HEK293T (cell line): ENCODE results near the gene IL1R2.
A peak's percentile ranks its signal among the peaks of the same experiment; 100 is the strongest.

Experiments used
- CTCF ChIA-PET: fragments of 350-600 bp; formaldehyde crosslinking; extraction: SDS; loops from one replicate; lab custom pipeline; 2021; ENCODE audit warnings: antibody characterized with exemption, inconsistent platforms; lab: Yijun Ruan, JAX
- POLR2A ChIA-PET: fragments of 350-600 bp; formaldehyde crosslinking; extraction: SDS; loops from one replicate; lab custom pipeline; 2020; ENCODE audit warnings: antibody characterized with exemption, inconsistent platforms; lab: Yijun Ruan, JAX
- DNase-seq: peaks from one replicate; pipeline ENCODE4 v3.0.0; 2012; ENCODE audit warnings: mixed read lengths; ENCODE audit errors: extremely low spot score
- ARNT ChIP-seq: fragments of 450-650 bp; IDR thresholded peaks from 2 replicates; pipeline ENCODE4 v1.6.1; 2017; ENCODE audit warnings: mild to moderate bottlenecking
- BHLHE40 ChIP-seq: fragments of 450-650 bp; IDR thresholded peaks from 2 replicates; pipeline ENCODE4 v1.6.1; 2016; ENCODE audit warnings: mild to moderate bottlenecking, moderate library complexity, borderline replicate concordance
- CTBP1 ChIP-seq: fragments of 450-650 bp; IDR thresholded peaks from 2 replicates; pipeline ENCODE4 v1.6.1; 2016; ENCODE audit warnings: borderline replicate concordance
- ELF4 ChIP-seq: fragments of 450-650 bp; IDR thresholded peaks from 2 replicates; pipeline ENCODE4 v1.6.1; 2017; ENCODE audit warnings: antibody characterized with exemption
- FOXA1 ChIP-seq: fragments of 450-650 bp; IDR thresholded peaks from 2 replicates; pipeline ENCODE4 v1.6.1; 2016; ENCODE audit warnings: mild to moderate bottlenecking
- FOXK2 ChIP-seq: fragments of 450-650 bp; IDR thresholded peaks from 2 replicates; pipeline ENCODE4 v1.6.1; 2016; ENCODE audit warnings: mild to moderate bottlenecking
- FOXM1 ChIP-seq: fragments of 450-650 bp; IDR thresholded peaks from 2 replicates; pipeline ENCODE4 v1.6.1; 2017; ENCODE audit warnings: mild to moderate bottlenecking, borderline replicate concordance
- HDGF ChIP-seq: fragments of 450-650 bp; IDR thresholded peaks from 2 replicates; pipeline ENCODE4 v1.6.1; 2017; ENCODE audit warnings: antibody characterized with exemption, borderline replicate concordance
- L3MBTL2 ChIP-seq: fragments of 450-650 bp; conservative IDR thresholded peaks from 2 replicates; pipeline ENCODE4 v1.6.1; 2016; ENCODE audit warnings: mild to moderate bottlenecking
- LEF1 ChIP-seq: fragments of 450-650 bp; IDR thresholded peaks from 2 replicates; pipeline ENCODE4 v1.6.1; 2017; ENCODE audit warnings: mild to moderate bottlenecking, borderline replicate concordance
- NFRKB ChIP-seq: fragments of 450-650 bp; IDR thresholded peaks from 2 replicates; pipeline ENCODE4 v1.6.1; 2016; ENCODE audit warnings: mild to moderate bottlenecking, moderate library complexity
- PKNOX1 ChIP-seq: fragments of 450-650 bp; IDR thresholded peaks from 2 replicates; pipeline ENCODE4 v1.6.1; 2016
- SP1 ChIP-seq: fragments of 450-650 bp; IDR thresholded peaks from 2 replicates; pipeline ENCODE4 v1.6.1; 2017
- SUZ12 ChIP-seq: fragments of 450-650 bp; IDR thresholded peaks from 2 replicates; pipeline ENCODE4 v1.6.1; 2016; ENCODE audit warnings: mild to moderate bottlenecking
- TARDBP ChIP-seq: fragments of 450-650 bp; IDR thresholded peaks from 2 replicates; pipeline ENCODE4 v1.6.1; 2016
- ZNF384 ChIP-seq: fragments of 450-650 bp; IDR thresholded peaks from 2 replicates; pipeline ENCODE4 v1.6.1; 2016

Gene IL1R2

GRCh38 chr2:102005989-102006885 is 14.5 kb downstream of the IL1R2 start:
- CTCF ChIA-PET = interaction anchor here (0.5 to 2.5 kb wide), 14 partner anchors 8 to 443 kb away, joined by 3 to 14 read pairs (median 3); partner anchors contain the start of gene IL1R1
- POLR2A ChIA-PET = interaction anchor here (0.8 kb wide), 1 partner anchor 18 kb away, joined by 3 read pairs; no protein-coding TSS in a partner anchor
- TF ChIP-seq ZNF384 (no peak), CTBP1 (no peak), TARDBP (no peak), NFRKB (no peak), FOXM1 (no peak), BHLHE40 (no peak), ELF4 (no peak), FOXA1 (no peak), PKNOX1 (no peak), FOXK2 (no peak), ARNT (no peak)
- DNase-seq = peak; percentile 59

- ChIA-PET POLR2A (interaction anchor here (0.8 kb wide), 1 partner anchor 19 kb away, joined by 3 read pairs; no protein-coding TSS in a partner anchor), CTCF (interaction anchor here (0.6 to 2.5 kb wide), 5 partner anchors 7 to 233 kb away, joined by 3 to 14 read pairs (median 13); no protein-coding TSS in a partner anchor)
- DNase-seq = no peak
- TF ChIP-seq FOXM1 = no peak
- no peak for TF ChIP-seq SP1
- TF ChIP-seq L3MBTL2 = no peak
Observed at GRCh38 chr2:102006886-102007278, 15.1 kb downstream of the IL1R2 start.

- ChIA-PET POLR2A (no interaction called here), CTCF (no interaction called here)
- TF ChIP-seq HDGF (no peak), NFRKB (no peak), CTBP1 (no peak), FOXK2 (no peak), SUZ12 (no peak), ARNT (no peak), FOXM1 (no peak), SP1 (no peak), ZNF384 (no peak), FOXA1 (no peak), PKNOX1 (no peak), ELF4 (no peak)
- no peak for DNase-seq
Observed at GRCh38 chr2:102008490-102008889, 16.7 kb downstream of the IL1R2 start.

- ChIA-PET CTCF (no interaction called here), POLR2A (no interaction called here)
- TF ChIP-seq CTBP1 (no peak), BHLHE40 (no peak), SUZ12 (no peak), HDGF (no peak), FOXM1 (no peak), FOXA1 (no peak), ARNT (no peak), L3MBTL2 (no peak), NFRKB (no peak), LEF1 (no peak)
Observed at GRCh38 chr2:102009557-102009956, 17.8 kb downstream of the IL1R2 start.

GRCh38 chr2:102010902-102011301 is 19.1 kb downstream of the IL1R2 start:
- ChIA-PET CTCF (interaction anchor here (0.8 kb wide), 1 partner anchor 10 kb away, joined by 3 read pairs; no protein-coding TSS in a partner anchor), POLR2A (no interaction called here)
- no peak for DNase-seq
- no peak for TF ChIP-seq PKNOX1
- TF ChIP-seq TARDBP = no peak
- TF ChIP-seq FOXM1 = no peak
- TF ChIP-seq ELF4 = no peak
- TF ChIP-seq NFRKB = no peak
- TF ChIP-seq L3MBTL2 = no peak
- no peak for TF ChIP-seq ZNF384
- no peak for TF ChIP-seq CTBP1
- TF ChIP-seq FOXA1 = no peak
- no peak for TF ChIP-seq SUZ12
- no peak for TF ChIP-seq BHLHE40
- TF ChIP-seq ARNT = no peak
- TF ChIP-seq SP1 = no peak
- no peak for TF ChIP-seq FOXK2
- no peak for TF ChIP-seq LEF1
- no peak for TF ChIP-seq HDGF

More at GRCh38 chr2:102009557-102009956, 17.8 kb downstream of the IL1R2 start:
- no peak for DNase-seq
